GM21360 (cell line): ENCODE measurements around the gene PDZRN3.
A peak's percentile ranks its signal among the peaks of the same experiment; 100 is the strongest.

Source experiments
- ATAC-seq: cut with Tn5 transposase; IDR thresholded peaks from one replicate; pipeline ENCODE4 v1.9.1; 2021; ENCODE audit warnings: mild to moderate bottlenecking, moderate library complexity; ENCODE audit not compliant: unreplicated experiment

The PDZRN3 gene

DNA sequence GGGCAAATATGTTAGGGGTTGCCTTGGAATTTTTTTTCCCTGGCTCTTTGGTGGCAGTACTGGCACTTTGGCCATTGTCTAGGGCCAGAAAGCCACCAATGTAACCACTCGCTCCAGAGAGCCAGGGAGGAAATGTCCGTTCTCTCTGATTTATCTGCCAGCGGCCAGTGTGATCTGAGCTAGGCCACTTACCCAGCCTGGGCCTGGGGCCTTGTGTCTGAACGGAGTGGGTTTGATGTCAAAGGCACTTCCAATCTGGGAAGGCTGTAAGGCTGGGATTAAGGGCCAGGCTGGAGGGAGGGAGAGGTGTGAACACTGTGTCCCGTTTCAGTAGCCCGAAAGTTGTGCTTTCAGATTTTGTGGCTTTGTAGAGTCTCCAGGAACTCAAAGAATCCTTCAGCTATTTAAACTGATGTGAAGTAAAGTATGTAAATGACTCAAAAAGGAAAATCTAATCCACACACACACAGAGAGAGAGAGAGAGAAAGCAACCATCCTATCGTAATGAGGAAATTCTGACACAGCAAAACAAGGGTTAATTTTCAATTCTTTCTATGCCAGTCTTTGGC is 271.0 kb downstream of the PDZRN3 start:
- no peak for ATAC-seq

DNA sequence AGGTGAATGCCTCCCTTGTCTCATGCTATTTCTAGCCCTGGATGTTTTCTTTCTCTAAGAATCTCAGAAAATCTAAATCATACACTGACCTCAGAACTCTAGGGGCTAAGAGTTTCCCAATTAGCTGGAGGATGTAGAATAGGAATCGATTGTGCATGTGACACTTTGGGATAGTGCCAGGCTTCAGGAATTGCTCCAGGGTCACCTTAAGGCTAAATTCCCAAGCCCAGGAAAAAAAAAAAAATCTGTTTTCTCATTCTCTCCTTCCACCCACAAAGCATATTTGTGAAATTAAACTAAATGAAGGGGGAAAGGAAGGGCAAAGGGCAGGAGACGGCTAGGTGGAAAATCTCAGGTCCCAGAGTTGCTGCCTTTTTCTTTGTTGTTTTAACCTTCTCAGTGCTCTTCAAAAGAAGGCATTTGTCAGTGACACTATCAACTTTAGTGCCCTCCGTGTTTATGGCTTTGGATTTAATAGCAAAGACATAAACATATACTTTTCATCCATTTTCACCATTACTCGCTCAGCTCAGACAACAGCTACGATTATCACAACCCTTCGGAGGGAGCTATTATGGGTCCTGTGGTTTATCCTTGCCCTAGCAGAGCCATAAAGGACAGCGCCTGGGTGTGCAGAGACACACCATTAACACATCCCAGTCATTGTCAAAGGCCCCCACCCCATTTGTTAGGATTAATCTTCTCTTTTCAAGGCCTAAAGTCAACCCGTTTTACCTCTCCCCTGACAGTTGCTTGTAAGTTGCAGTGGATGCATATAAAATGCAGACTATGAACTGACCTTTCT is 271.7 kb downstream of the PDZRN3 start:
- no peak for ATAC-seq

- no peak for ATAC-seq
Observed at GRCh38 chr3:73351423-73352071, 273.2 kb downstream of the PDZRN3 start.

GRCh38 chr3:73350996-73351395 is 273.7 kb downstream of the PDZRN3 start:
- ATAC-seq, result no peak

DNA sequence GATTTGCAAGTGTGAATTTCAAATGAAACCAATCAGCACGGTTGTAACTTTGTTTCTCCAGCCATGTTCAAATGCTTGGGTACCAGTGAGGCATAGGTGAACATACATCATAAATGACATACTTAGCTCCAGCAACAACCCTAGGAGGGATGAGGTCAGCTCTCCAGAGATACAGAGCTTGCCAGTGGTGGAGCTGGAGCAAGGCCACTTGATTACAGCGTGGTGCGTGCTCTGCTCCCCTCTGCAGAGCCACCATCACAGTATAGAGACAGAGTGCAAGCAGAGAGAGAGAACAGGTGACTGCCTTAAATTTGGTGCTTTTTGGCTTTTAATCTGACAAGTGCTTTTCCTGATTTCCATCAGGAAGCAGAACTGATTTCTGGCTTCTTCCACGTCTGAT is 275.1 kb downstream of the PDZRN3 start:
- ATAC-seq, result no peak

DNA sequence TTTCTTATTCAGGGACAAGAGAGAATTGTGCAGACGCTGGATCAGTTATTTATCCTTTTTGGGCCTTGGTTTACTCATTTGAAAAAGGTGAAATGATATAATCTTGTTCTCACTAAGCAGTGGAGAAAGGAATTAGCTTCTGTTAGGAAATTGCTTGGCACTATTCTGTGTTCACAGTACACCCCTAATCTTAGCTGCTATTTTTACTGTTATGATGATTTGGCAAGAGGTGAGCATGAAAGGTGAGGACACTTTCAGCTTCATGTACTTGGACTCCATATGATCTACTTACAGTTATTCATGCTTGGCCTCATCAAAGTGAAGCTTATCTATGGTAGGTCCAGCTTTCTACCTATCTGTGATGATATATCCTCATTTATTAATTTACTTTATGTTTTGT is 282.7 kb downstream of the PDZRN3 start:
- ATAC-seq, result no peak

GRCh38 chr3:73341272-73341935 is 283.3 kb downstream of the PDZRN3 start:
- ATAC-seq, result no peak

DNA sequence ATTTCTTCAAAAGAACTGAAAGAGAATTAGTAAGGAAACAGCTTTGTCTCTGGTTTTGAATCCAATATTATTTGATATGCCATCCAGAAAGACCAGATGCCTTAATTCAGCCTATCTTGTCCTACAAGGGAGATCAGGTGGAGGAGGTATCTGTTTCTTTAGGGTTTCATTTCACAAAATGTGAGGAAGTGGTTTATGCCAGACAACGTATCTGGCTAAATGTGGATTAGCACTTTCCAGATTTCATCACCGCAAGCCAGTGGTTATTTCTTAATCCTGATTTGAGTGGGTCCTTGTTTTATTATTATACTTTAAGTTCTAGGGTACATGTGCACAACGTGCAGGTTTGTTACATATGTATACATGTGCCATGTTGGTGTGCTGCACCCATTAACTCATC is 292.2 kb downstream of the PDZRN3 start:
- ATAC-seq, result peak; percentile 83
